Sigmoid colon (tissue), 4 donors: Measurements from ENCODE around the gene SLC7A8.

Source experiments
- CTCF ChIP-seq, 4 experiments: fragments of 450-650 bp in 3 of 4; fragments of 200-600 bp in 1 of 4; IDR thresholded peaks; one replicate each; pipeline ENCODE4 v1.5.1; 2016 to 2019; ENCODE audit warnings: antibody characterized with exemption in 4 of 4, mild to moderate bottlenecking in 3 of 4, moderate library complexity in 2 of 4
- EP300 ChIP-seq, 4 donors: sonication (generic); formaldehyde crosslinking; IDR thresholded peaks; one replicate each; pipeline ENCODE4 v1.6.1; 2017; ENCODE audit warnings: antibody characterized with exemption in 4 of 4
- POLR2A ChIP-seq, 2 donors: fragments of 450-650 bp; IDR thresholded peaks; one replicate each; pipeline ENCODE4 v1.6.1; 2016; ENCODE audit warnings: antibody characterized with exemption in 2 of 2, mild to moderate bottlenecking in 2 of 2, moderate library complexity in 2 of 2

GRCh38 chr14:23169622-23170021 is 13.8 kb downstream of the SLC7A8 start:
- TF ChIP-seq CTCF (IDR thresholded peaks at IDR 0.05) = no peak
- no peak for TF ChIP-seq POLR2A (IDR thresholded peaks at IDR 0.05)
- no peak for TF ChIP-seq EP300 (IDR thresholded peaks at IDR 0.05)
